ENCODE measurements around the gene GPR137.
A peak's percentile ranks its signal among the peaks of the same experiment; 100 is the strongest.

GRCh38 chr11:64306563-64306875, 20.9 kb downstream of the GPR137 start:
- TF ChIP-seq, protein P1, sequence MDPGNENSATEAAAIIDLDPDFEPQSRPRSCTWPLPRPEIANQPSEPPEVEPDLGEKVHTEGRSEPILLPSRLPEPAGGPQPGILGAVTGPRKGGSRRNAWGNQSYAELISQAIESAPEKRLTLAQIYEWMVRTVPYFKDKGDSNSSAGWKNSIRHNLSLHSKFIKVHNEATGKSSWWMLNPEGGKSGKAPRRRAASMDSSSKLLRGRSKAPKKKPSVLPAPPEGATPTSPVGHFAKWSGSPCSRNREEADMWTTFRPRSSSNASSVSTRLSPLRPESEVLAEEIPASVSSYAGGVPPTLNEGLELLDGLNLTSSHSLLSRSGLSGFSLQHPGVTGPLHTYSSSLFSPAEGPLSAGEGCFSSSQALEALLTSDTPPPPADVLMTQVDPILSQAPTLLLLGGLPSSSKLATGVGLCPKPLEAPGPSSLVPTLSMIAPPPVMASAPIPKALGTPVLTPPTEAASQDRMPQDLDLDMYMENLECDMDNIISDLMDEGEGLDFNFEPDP (CRISPR knock-in tag; IDR thresholded peaks at IDR 0.05) = no peak
- TF ChIP-seq SREBF1 (IDR thresholded peaks at IDR 0.05; ENCODE audit: borderline replicate concordance, low read depth, low read length) (no peak), ELF4 (CRISPR knock-in tag; IDR thresholded peaks at IDR 0.05) (0 out of 2 replicates have a peak, but pooled peaks have one; percentile 55), ZC3H4 (CRISPR knock-in tag; IDR thresholded peaks at IDR 0.05; ENCODE audit: borderline replicate concordance) (no peak), ZNF133 (CRISPR knock-in tag; IDR thresholded peaks at IDR 0.05) (no peak), CTCF (IDR thresholded peaks at IDR 0.05 in 2 of 3, conservative IDR thresholded peaks at IDR 0.05 in 1 of 3; ENCODE audit: insufficient read depth in 2 of 3, low read depth in 1 of 3, low read length in 3 of 3) (no peak), RB1 (IDR thresholded peaks at IDR 0.05; ENCODE audit: low read depth) (no peak), C11orf30 (IDR thresholded peaks at IDR 0.05; ENCODE audit: low read depth) (no peak)
- TF ChIP-seq, protein P2, sequence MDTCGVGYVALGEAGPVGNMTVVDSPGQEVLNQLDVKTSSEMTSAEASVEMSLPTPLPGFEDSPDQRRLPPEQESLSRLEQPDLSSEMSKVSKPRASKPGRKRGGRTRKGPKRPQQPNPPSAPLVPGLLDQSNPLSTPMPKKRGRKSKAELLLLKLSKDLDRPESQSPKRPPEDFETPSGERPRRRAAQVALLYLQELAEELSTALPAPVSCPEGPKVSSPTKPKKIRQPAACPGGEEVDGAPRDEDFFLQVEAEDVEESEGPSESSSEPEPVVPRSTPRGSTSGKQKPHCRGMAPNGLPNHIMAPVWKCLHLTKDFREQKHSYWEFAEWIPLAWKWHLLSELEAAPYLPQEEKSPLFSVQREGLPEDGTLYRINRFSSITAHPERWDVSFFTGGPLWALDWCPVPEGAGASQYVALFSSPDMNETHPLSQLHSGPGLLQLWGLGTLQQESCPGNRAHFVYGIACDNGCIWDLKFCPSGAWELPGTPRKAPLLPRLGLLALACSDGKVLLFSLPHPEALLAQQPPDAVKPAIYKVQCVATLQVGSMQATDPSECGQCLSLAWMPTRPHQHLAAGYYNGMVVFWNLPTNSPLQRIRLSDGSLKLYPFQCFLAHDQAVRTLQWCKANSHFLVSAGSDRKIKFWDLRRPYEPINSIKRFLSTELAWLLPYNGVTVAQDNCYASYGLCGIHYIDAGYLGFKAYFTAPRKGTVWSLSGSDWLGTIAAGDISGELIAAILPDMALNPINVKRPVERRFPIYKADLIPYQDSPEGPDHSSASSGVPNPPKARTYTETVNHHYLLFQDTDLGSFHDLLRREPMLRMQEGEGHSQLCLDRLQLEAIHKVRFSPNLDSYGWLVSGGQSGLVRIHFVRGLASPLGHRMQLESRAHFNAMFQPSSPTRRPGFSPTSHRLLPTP (IDR thresholded peaks at IDR 0.05; ENCODE audit: borderline replicate concordance, extremely low read depth, insufficient read length) = no peak
